ENCODE measurements around the gene NUMA1.
A peak's percentile ranks its signal among the peaks of the same experiment; 100 is the strongest.

The NUMA1 gene

GRCh38 chr11:72048766-72049460 is 31.4 kb downstream of the NUMA1 start:
- peak; percentile 21 for DNase-seq

- DNase-seq, result no peak
These were observed 34.5 kb downstream of the NUMA1 start for GRCh38 chr11:72045849-72046248.

GRCh38 chr11:72042064-72042745 is 38.1 kb downstream of the NUMA1 start:
- no peak for DNase-seq

GRCh38 chr11:72041364-72042063 is 38.8 kb downstream of the NUMA1 start:
- peak; percentile 34 for DNase-seq

GRCh38 chr11:72040491-72041363 is 39.6 kb downstream of the NUMA1 start:
- peak; percentile 91 for DNase-seq

GRCh38 chr11:72039856-72040401 is 40.4 kb downstream of the NUMA1 start:
- no peak for DNase-seq

- DNase-seq, result no peak
These were observed 41.1 kb downstream of the NUMA1 start for GRCh38 chr11:72039031-72039855.

GRCh38 chr11:72038491-72038890 is 41.9 kb downstream of the NUMA1 start:
- no peak for DNase-seq

- DNase-seq, result no peak
These were observed 42.6 kb downstream of the NUMA1 start for GRCh38 chr11:72037554-72038311.

- DNase-seq, result no peak
These were observed 43.7 kb downstream of the NUMA1 start for GRCh38 chr11:72036687-72037086.

GRCh38 chr11:72030472-72031045 is 49.8 kb downstream of the NUMA1 start:
- DNase-seq, result no peak

GRCh38 chr11:72026090-72026489 is 54.3 kb downstream of the NUMA1 start:
- DNase-seq, result no peak

GRCh38 chr11:72024069-72024754 is 56.1 kb downstream of the NUMA1 start:
- no peak for DNase-seq

- DNase-seq, result no peak
These were observed 57.0 kb downstream of the NUMA1 start for GRCh38 chr11:72023335-72023734.

GRCh38 chr11:72018171-72018570 is 62.2 kb downstream of the NUMA1 start:
- no peak for DNase-seq

GRCh38 chr11:72015511-72016061 is 64.8 kb downstream of the NUMA1 start:
- no peak for DNase-seq

GRCh38 chr11:72014761-72015320 is 65.5 kb downstream of the NUMA1 start:
- no peak for DNase-seq

- no peak for DNase-seq
These were observed 66.3 kb downstream of the NUMA1 start for GRCh38 chr11:72013765-72014711.
